Fibroblast of peridontal ligament (primary cell): ENCODE measurements around the gene DTX1.

Source experiments
- DNase-seq: peaks from one replicate; pipeline ENCODE4 v3.0.0-alpha.2; 2010; ENCODE audit errors: extremely low read depth

The DTX1 gene

DNA sequence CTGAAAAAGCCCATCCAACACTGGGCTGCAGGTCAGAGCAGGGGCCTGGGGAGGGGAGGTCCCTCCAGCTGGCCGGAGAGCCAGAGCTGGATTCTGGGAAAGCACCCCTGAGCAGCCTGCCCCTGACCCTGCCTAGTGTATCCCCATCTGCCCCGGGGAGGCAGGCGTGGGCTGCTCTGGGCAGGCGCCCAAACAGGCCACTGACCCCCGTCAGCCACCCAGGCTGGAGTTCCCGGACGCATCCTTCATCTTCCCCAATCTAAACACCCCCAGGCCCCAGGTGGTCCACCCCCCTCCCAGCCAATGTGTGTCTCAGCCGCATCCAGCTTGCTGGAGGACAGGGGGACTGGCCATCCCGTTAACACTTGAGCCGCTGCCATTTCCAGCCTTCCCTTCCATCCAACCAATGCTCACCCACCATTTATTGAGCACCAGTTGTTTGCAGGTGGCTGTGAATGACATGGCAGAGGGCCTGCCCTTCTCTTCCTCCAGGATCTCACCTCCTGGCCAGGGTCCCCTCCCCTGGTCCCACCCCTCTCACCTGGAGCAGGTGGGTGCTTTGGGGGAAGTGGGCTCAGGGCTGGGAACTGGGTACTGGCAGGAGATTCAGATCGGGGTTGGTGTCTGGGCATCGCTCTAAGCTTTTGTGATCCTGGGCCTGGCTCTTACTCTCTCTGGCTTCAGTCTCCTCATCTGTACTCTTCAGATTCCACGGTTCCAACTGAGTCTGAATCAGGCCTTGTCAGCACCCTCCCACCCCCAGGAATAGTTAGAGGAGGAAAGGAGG lies 743 bp upstream of the DTX1 start:
- no peak for DNase-seq

DNA sequence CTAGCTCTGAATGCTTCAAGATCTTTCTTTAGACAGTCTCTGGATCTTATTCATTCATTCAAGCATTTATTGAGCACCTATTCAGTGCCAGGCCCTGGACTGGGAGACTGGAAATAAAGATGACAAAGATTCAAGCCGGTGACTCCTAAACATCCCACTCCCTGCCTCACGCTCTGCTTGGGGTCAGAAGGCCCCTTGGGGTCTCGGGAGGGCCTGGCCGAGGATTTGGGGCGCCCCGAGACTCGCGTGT lies 224 bp upstream of the DTX1 start:
- no peak for DNase-seq

DNA sequence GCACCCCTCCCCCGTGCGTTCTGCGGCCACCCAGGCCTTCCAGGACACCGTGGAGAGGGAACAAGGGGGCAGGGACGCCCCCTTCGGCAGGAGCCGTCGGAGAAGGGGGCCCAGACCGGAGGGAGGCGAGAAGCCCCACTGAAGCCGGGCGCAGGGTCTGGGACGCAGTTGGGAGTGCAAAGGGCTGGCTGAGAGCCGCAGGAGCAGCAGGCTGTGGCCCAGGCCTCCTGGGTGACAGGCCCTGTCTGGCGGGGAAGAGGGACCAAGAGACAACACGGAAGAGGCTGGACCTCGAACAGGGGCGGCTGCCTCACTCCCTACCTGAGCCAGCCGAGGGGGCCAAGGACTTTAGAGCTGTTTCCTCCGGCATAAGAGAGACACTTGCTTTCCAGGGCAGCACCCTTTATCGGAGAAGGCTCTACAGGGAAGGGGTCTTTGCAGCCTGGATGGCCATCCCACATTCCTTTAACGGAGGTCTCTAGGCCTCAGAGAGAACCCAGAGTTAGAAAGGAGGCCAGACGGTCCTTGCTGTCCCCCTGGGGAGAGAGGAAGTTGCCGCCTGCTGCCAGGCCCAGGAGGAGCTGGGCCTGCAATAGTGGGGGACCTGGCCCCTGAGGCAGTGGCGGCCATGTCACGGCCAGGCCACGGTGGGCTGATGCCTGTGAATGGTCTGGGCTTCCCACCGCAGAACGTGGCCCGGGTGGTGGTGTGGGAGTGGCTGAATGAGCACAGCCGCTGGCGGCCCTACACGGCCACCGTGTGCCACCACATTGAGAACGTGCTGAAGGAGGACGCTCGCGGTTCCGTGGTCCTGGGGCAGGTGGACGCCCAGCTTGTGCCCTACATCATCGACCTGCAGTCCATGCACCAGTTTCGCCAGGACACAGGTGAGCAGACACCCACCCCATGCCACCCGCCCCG lies 1.3 kb downstream of the DTX1 start:
- no peak for DNase-seq

DNA sequence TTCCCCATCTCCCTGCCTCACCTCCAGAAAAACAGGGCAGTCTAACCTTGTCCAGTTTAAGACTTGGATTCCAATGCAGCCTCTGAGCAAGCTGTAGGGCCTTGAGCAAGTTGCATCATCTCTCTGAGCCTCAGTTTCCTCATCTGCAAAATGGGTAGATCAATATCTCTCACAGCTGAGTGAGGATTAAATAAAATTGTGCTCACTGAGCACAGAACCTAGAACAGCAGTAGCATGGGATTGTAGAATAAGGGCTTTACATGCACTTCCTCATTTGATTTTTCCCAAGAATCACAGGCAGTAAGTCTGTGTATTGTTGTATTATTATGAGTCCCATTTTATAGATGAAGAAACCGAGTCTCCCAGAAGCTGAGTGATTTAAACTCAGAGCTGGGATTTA lies 2.0 kb downstream of the DTX1 start:
- no peak for DNase-seq

DNA sequence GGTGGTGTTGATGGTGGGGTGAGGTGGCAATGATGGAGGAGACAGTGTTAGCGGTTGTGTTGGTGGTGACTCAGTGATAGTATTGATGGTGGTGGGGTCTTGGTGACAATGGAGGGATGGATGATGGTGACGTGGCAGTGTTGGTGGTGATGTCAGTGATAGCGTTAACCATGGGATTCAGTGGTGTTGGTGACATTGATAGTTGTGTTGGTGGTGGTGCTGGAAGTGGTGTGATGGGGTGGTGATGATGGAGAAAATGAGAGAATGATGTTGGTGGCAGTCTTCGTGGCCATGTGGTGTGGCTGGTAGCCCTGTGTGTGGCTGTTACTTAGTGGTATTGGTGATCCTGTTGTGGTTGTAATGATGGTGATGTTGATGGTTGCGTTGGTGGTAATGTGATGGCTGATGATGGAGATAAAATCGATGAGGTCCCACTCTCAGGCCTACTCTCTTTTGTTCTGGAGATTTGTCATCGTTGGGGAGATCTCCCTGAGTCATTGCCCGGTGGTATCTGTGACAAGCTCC lies 2.6 kb downstream of the DTX1 start:
- DNase-seq = no peak

DNA sequence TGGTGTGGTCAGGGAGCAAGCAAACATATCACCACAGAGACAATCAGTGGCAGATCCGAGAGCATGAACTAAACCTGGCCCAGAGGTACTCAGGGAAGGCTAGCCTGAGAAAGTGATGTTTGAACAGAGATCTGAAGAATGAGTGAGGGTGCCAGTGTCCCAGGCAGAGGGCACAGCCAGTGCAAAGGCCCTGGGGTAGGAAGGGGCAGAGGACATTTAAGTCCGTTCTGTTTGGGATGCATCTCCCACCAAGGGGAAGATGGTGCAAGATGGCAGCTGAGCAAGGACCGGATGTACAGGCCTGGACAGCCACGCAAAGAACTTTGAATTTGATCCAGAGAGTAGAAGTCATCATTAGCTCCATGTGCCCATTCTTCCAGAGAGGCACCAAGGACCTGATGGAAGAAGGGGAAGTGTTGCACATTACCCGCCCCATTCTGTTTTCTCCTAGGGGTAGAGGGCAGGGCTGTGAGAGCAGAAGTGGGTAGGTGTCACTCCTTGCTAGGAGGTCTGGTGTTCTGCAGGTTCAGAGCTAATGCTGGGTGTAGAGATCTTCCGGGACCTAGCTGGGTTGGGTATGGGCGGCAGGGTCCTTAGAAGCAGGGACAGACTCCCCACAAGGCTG lies 3.9 kb downstream of the DTX1 start:
- DNase-seq = no peak

DNA sequence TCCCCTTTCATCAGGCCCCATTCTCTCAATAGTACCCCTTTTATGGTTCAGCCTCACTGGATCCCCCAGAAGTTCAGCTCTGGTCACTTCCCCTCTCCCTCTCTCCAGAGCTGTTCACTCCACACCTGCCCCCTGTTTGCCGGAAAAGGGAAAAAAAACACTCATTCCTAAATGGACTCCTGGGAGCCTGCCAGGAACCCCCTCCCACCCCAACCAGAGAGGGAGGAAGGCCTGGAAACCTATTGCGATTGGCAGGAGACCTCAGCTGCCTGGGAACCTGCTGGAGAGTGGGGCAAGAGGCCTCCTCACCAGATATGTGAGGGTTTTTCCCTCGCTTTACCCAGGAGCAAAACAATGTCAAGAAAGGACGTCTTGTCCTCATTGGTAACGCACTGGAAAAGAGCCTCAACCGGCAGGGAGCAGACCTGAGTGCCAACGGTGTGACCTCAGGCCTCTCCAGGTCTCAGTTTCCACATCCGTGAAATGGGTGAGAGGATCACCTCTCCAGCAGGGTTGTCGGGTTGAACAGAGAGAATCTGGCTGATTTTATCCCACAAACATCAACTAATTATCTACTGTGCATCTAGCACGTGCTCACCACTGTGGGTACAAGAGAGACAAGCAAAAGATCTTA lies 4.6 kb downstream of the DTX1 start:
- DNase-seq = no peak

DNA sequence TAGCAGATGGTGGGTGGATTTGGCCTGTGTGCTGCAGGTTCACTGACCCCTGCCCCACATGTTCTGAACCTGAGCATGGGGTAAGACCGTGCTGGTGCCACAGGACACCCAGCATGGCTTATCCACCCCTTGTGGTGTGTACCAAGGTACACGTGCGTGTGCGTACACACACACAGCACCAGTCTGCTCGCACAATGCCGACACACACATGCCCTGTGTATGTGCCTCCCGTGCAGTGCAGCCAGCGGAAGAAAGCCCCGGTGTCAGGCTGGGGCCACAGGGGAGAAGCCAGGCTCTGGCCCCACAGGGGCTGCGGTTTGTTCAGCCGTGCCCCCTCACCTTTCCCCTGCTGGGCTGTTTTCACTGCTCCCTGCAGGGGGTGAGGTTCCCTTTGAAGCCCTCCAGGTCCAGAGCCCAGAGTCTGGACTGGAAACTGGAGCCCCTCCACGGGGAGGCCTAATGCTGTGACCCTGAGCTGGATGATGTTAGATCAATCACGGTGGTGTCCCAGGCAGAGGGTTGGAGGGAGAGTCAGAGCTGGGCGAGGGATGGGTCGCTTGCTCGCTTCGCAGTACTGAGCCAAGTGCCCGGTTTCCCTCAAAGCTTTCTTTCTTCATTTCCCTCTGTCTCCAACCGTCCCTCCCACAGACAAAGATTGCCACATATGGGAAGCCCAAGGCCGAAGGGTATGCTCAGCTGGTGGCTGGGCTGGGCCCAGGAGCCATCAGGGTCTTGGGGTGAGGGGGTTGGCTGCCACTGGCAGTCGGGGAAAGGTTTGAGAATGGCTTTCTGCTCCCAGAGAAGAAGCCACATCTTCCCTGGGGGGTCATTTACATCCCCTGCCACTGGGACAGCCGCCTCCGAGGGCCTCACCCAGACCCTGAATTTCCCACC lies 6.2 kb downstream of the DTX1 start:
- DNase-seq = no peak

DNA sequence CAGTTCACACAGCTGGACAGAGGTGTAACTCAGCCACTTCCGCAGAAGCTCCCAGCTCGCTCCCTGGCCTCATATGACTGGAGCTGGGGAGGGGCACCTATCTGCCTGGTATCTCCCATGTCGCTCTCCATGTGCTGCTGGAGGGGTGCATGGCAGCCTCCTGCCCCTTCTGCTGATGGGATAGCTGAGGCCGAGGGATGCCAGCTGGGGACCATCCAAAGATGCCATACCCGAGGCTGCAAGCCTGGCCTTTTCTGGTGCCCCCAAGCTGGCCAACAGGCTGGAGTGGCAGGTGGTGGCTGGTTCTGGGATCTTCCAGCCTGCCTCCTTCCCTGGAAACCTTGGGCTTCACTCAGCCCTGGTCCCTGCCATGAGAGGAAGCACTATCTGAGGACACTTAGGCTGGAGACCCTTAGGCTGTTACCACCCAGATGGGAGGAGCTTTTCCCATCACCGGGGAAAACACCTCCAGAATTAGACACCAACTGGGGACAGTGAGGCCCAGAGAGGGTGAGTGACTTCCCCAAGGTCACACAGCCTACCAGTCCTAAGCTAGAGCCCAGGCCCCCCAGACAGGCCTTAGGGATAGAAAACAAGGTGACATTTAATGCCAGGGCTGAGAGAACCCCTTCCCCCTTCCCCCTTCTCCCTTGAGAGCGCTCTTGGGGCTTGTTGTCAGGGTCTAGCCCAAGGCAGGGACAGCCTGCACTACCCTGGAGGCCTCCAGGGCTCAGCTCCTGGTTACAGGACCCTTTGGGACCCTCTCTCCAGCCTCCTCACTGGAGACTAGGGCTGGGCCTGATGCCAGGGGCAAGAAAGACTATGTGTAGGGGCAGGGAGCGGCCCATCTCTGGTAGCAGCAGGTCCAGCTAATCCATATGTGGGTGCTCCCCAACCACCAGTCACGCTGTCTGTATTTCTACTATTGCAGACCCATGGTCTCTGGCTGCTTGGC lies 7.1 kb downstream of the DTX1 start:
- no peak for DNase-seq

DNA sequence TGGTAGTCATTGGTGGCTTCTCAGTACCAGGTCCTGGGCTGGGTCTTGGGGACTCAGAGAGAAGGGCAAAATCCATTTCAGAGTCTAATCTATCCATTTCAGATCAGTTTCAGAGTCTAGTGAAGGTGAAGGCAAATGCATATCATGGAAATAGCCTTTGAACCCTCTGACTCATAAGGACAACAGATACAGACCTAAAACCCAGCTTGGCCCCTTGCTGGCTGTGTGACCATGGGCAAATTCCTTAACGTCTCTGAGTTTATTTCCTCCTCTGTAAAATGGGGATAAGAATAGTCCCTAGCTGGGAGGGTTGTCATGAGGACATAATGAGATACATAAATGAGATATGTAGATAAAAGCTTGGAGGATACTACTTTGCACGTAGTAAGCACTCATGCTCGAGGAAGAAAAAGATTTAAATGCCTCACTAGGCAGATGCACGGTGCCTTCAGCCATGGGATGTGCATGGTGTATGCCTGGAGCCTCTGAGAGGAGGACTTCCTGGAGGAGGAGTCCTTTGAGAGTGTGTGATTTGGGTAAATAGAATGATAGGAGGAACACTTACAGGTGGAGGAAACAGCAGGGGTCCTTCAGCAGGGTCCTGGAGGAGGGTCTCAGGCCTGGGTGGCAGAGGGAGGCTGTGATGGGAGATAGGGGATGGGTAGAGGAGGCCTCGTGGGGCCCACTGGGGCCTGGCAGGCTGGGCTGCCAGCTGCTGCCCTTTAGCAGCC lies 8.0 kb downstream of the DTX1 start:
- no peak for DNase-seq

DNA sequence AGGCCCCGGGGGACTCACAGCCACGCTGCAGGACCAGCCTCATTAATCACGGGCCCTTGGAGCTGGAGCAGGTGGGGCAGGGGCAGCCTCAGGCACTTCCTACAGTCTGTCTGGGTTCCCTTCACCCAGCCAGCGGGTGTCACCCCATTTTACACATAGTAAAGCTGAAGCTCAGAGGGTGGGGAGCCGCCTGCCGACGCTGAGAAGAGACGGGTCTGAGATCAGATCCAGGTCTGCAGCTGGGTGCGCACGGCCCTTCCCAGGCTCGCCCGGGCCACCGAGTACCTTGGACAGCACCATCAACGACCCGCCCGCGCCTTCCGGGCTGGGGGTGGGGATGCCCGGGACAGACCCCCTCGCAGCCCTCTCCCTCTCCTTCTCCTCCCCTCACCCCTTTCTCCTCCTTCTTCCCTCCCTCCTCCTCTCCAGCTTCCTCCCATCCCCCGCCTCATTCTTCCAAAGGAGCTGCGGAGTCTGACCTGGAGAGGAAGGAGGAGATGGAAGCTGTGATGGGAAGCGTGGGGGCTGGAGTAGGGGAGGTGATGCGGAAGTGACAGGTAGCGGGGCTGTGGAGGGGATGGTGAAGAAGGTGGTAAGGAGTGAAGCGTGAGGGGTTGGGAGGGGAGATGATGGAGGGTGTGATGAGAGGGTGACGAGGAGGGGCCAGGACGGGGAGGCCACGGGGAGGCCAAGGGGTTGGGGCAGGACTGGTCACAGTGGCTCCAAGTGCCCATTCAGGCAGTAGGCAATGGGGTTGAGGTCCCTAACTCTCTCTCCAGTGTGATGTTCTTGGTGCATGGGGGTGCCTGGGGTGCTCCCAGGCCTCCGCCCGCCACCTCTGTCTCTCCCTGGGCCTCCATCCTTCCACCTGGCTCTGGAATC lies 8.8 kb downstream of the DTX1 start:
- DNase-seq = no peak

DNA sequence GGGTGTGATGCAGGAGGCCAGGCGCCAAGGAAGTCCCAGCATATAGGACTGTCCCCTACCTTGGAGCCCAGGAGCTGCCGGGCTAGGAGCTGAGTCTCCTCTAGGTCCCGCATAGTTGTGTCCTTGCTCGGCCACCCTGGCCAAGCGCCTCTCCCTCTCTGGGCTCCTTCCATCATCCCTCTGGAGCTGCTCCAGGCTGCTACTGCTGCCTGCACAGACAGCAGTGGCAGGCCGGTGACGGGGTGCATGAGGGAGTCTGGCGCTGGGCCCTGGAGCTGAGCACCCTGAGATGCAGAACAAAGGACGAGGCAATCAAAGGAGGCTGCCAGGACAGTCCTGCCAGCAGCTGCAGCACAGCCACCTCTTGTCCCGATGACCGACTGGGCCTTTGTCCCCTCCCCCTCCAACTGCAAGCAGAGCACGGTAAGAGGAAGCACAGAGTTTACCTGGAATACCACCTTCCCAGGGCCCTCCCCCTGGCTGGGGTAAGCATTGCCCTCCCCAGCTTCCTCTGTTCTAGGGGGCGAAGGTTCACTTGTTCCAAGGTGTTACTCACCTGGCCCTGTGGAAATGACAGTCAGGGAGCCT lies 10.4 kb downstream of the DTX1 start:
- no peak for DNase-seq

DNA sequence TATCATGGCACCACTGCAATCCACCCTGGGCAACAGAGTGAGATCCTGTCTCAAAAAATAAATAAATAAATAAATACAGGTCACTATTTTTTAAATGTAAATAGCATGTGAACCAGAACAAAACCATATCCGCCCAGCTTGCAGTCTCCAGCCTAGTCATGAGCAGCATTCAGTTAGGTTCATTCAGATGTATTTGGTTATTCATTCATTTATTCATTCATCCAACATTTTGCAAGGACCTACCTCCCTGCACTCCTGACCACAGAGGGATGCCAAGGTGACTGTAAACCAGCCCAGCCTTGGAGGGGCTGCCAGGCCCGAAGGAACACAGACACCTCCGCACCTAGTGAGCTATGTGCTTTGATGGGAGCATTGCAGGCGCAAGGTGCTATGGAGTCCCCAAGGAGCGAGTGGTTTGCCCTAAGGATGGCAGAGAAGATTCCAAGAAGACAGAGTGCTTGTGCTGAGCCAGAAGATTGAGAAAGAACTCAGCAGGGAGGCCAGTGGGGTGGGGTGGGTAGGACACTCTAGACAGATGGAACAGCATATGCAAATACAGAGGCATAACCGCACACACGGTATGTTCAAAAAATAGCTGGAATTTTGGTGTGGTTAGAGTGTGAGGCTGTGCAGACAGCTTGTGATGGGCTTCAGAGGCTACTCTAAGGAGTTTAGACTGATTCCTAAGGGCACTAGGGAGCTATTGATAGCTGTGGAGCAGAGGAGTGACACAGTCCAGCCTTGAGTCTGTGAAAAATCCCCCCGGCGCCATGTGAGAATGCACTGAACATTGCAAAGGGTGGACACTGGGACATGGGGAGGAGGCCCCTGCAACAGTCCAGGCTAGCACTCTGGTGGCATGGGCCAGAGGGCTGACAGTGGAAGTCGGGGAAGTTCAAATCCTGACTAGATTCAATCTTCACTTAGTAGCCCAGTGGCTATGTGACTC lies 11.7 kb downstream of the DTX1 start:
- DNase-seq = no peak

DNA sequence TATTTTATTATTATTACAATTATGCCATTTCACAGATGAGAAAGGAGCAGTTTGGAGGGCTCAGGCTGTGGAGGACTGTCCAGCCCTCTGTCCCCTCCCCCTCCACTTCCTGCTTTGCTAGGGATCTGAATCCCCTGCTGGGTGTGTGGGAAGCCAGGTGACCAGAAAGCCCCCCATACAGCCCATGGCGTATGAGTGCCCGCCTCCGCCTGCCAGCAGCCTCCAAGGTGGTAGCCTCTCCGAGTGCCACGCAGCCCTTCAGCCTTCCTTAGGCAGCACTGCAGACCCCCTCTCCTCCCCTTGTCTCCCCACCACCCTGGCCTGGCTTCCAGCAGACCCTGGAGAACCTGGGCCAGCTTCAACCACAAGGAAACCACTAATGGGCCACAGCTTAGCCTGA lies 12.6 kb downstream of the DTX1 start:
- no peak for DNase-seq

DNA sequence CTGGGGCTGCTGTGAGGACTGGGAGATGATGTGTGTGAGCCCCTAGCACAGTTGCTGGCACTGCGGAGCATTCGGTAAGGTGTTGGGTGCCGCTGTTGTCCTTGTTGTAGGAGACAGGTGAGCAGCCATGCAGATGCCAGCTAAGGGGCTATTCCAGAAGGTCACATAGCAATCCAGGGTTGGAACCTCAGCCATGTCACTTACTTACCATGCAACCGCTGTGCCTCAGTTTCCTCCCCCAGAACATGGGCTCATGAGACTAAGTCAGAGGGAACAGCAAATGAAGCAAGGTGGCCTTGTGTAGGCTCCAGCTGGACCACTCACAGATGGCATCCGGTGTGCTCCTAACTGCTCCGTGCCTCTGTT lies 13.2 kb downstream of the DTX1 start:
- no peak for DNase-seq

DNA sequence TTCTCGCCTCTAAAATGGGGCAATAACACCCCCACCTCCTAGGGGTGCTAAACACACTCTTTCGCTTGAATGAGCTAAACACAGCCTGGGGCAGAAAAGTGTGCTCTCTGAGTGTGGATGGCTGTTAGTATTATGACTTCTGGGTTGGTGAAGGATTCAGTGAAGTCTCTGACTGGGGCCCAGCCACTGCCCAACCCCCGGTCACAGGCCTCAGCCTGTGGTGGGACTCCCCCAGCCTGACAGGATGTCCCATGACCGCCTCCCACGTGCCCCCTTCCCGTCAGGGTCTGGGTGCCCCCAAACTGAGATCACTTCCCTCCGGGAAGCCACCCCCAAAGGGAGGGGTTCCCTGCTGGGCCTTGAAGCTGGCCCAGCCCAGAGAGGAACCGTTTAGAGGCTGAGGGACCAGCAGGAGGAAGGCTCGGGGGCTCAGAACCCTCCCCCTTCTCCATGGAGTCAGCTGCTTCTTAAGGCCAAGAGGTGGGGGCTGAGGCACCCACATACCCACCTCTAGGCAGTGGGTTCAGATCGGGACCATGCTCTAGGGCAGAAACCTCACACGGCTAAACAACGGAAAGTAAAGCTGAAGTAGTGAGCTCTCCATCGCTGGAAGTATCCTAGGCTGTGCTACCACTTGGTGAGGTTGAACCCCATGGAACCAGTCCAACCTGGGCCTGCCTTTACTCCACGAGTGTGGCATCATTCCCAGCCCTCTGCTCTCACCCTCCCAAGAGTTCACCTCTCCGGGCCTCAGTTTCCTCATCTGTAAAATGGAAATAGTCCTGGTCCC lies 13.8 kb downstream of the DTX1 start:
- no peak for DNase-seq
